CD4-positive, alpha-beta T cell (primary cell): ENCODE measurements around the gene PLEKHA8. TPM values are rescaled to one million over a fixed set of nuclear protein-coding genes. Genes with fewer than 3 reads are reported as not detected.

Source experiments
- ATAC-seq: fragments of 200-7000 bp; cut with Tn5 transposase; one replicate; pipeline ENCODE4 v1.10.0; 2022; ENCODE audit warnings: mild to moderate bottlenecking; ENCODE audit not compliant: poor library complexity
- CTCF ChIA-PET: fragments of 350-600 bp; sonication (Branson Sonifier 250); formaldehyde crosslinking; loops from one replicate; lab custom pipeline; 2021; ENCODE audit warnings: antibody characterized with exemption, inconsistent platforms; lab: Charles Lee
- POLR2A ChIA-PET: fragments of 350-600 bp; sonication (Branson Sonifier 250); formaldehyde crosslinking; loops from one replicate; lab custom pipeline; 2021; ENCODE audit warnings: antibody characterized with exemption, inconsistent platforms; lab: Charles Lee
- DNase-seq, 14 experiments: peaks; one replicate each; pipeline ENCODE4 v3.0.0-alpha.2; 2013 to 2020; ENCODE audit warnings: mixed read lengths in 2 of 14
- H3K27ac ChIP-seq, 2 donors: one replicate each; pipeline versions ENCODE4 v1.5.1 to v1.7.0; 2013; ENCODE audit warnings: low read length in 2 of 2, low read depth in 1 of 2, mild to moderate bottlenecking in 1 of 2
- H3K27me3 ChIP-seq, 2 experiments: 1 replicate in 1 of 2; 2 replicates in 1 of 2; pipeline versions ENCODE4 v1.6.1 to v1.7.0; 2013; ENCODE audit warnings: low read length in 2 of 2, control low read depth in 1 of 2, mild to moderate bottlenecking in 1 of 2, moderate library complexity in 1 of 2; ENCODE audit not compliant: insufficient read depth in 2 of 2, control insufficient read depth in 1 of 2
- H3K36me3 ChIP-seq: one replicate; pipeline ENCODE4 v1.6.1; 2013; ENCODE audit warnings: low read length, control low read depth; ENCODE audit not compliant: insufficient read depth
- H3K4me1 ChIP-seq: one replicate; pipeline ENCODE4 v1.6.1; 2013; ENCODE audit warnings: low read length, control low read depth; ENCODE audit not compliant: insufficient read depth
- H3K4me3 ChIP-seq: one replicate; pipeline ENCODE4 v1.5.1; 2013; ENCODE audit warnings: mild to moderate bottlenecking, low read length, moderate library complexity
- H3K9me3 ChIP-seq, 2 experiments: 1 replicate in 1 of 2; 2 replicates in 1 of 2; pipeline versions ENCODE4 v1.6.1 to v1.7.0; 2013; ENCODE audit warnings: low read length in 2 of 2, mild to moderate bottlenecking in 2 of 2, control low read depth in 1 of 2, moderate library complexity in 1 of 2; ENCODE audit not compliant: control insufficient read depth in 1 of 2, insufficient read depth in 1 of 2
- H3K27ac Mint-ChIP-seq: one replicate; pipeline ENCODE4 v1.8.0; 2020; ENCODE audit warnings: mixed read lengths
- H3K27me3 Mint-ChIP-seq: one replicate; pipeline ENCODE4 v1.8.0; 2021; ENCODE audit warnings: mixed read lengths
- H3K36me3 Mint-ChIP-seq: one replicate; pipeline ENCODE4 v1.8.0; 2021; ENCODE audit warnings: low read depth, mixed read lengths
- H3K4me1 Mint-ChIP-seq: one replicate; pipeline ENCODE4 v1.8.0; 2021; ENCODE audit warnings: low read depth, mixed read lengths
- H3K4me3 Mint-ChIP-seq: one replicate; pipeline ENCODE4 v1.8.0; 2020; ENCODE audit warnings: mild to moderate bottlenecking, mixed read lengths
- H3K9me3 Mint-ChIP-seq: one replicate; pipeline ENCODE4 v1.8.0; 2020; ENCODE audit warnings: mixed read lengths
- intact Hi-C, 2 experiments: fragments of 100-400 bp; cut with DNase I in 1 of 2; cut with micrococcal nuclease in 1 of 2; formaldehyde crosslinking; loops; one replicate each; pipeline versions ENCODE4 v1.15.1 to v1.9.0; 2023 to 2025; cut with DNase I, micrococcal nuclease
- total RNA-seq, 174 experiments: library from RNA in 2 of 174; stranded (reverse) in 2 of 174; gene quantifications; one replicate each; pipeline ENCODE4 v1.2.3 and lab custom pipeline; 2021 to 2026
- TF ChIP-seq, protein P1 (sequence below): fragments of 200-600 bp; IDR thresholded peaks from one replicate; pipeline ENCODE4 v1.8.0; 2022; ENCODE audit warnings: antibody characterized with exemption, mild to moderate bottlenecking

Gene PLEKHA8
- total RNA-seq, 2 experiments from 2014 or later = 7.0 to 7.4 TPM

DNA sequence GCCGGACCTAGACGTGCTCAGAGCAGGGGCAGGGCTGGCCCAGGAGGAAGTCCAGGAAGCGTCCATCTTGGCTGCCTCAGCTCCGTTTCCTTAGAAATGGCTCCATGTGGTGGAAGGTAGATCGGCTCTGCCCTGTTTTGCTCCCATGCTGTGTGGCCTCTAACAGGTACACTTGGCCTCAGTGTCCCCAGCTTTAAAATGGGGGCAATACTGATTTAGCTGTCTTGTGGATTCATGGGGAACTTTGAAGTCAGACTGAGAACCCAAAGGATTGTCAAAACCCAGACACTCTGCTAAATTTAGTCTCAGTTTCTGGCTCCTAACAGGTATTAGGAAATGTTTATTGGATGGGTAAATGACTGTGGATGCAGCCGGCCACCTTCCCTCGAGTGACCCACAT lies 122.5 kb downstream of the PLEKHA8 start:
- ChIA-PET POLR2A (no interaction called here), CTCF (no interaction called here)
- DNase-seq (no peak), ATAC-seq (no peak)
- Histone ChIP-seq H3K27ac (no peak overlapping the region), H3K4me1 (peaks cover 15% of the 10 kb centered on the region), H3K27me3 (no peaks in the 10 kb centered on the region), H3K4me3 (no peak overlapping the region), H3K9me3 (no peaks in the 10 kb centered on the region), H3K36me3 (peaks cover 4% of the 10 kb centered on the region)
- Mint-ChIP-seq H3K9me3 (no peaks in the 10 kb centered on the region), H3K27ac (no peak overlapping the region), H3K4me1 (peaks cover 6% of the 10 kb centered on the region), H3K27me3 (no peaks in the 10 kb centered on the region), H3K4me3 (no peak overlapping the region), H3K36me3 (no peaks in the 10 kb centered on the region)
- TF ChIP-seq, protein P1, sequence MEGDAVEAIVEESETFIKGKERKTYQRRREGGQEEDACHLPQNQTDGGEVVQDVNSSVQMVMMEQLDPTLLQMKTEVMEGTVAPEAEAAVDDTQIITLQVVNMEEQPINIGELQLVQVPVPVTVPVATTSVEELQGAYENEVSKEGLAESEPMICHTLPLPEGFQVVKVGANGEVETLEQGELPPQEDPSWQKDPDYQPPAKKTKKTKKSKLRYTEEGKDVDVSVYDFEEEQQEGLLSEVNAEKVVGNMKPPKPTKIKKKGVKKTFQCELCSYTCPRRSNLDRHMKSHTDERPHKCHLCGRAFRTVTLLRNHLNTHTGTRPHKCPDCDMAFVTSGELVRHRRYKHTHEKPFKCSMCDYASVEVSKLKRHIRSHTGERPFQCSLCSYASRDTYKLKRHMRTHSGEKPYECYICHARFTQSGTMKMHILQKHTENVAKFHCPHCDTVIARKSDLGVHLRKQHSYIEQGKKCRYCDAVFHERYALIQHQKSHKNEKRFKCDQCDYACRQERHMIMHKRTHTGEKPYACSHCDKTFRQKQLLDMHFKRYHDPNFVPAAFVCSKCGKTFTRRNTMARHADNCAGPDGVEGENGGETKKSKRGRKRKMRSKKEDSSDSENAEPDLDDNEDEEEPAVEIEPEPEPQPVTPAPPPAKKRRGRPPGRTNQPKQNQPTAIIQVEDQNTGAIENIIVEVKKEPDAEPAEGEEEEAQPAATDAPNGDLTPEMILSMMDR = no peak
- intact Hi-C loops = no loop called here

DNA sequence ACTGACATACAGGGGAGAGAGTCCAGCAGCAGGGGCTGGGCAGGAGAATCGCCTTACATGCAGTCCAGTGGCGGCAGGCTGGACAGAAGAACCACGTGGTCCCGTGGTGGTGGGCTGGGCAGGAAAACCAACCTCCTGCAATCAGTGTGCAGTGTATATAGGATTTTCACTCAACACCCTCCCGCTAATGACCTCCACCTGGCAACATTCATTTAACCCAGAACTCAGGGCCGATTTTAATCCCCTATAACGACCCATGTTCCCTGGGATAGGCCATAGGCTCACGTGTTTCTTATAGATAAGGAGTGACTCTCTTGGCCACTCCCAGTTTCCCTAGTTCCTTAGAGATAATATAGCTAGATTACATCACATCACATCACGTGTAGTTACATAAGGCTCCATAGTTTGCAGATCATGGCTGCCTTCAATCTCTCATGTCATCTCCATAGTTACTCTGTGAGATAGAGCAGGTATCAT lies 125.9 kb downstream of the PLEKHA8 start:
- CTCF ChIA-PET = no interaction called here
- no peak overlapping the region for H3K27ac Mint-ChIP-seq

GRCh38 chr7:30155481-30155880 lies 127.3 kb downstream of the PLEKHA8 start:
- Histone ChIP-seq H3K4me1 (peaks cover 17% of the 10 kb centered on the region), H3K9me3 (no peaks in the 10 kb centered on the region), H3K36me3 (peaks cover 4% of the 10 kb centered on the region), H3K27me3 (no peaks in the 10 kb centered on the region), H3K4me3 (no peak overlapping the region), H3K27ac (no peak overlapping the region)
- Mint-ChIP-seq H3K4me3 (no peak overlapping the region), H3K9me3 (no peaks in the 10 kb centered on the region), H3K27ac (no peak overlapping the region), H3K4me1 (peaks cover 45% of the 10 kb centered on the region), H3K36me3 (no peaks in the 10 kb centered on the region), H3K27me3 (no peaks in the 10 kb centered on the region)
- intact Hi-C loops = no loop called here
- ChIA-PET POLR2A (no interaction called here), CTCF (no interaction called here)
- no peak for DNase-seq
- no peak for ATAC-seq
- TF ChIP-seq, protein P1 = no peak

More for the DNA sequence above, 125.9 kb downstream of the PLEKHA8 start:
- DNase-seq (no peak), ATAC-seq (no peak)
- H3K27me3 ChIP-seq = no peaks in the 10 kb centered on the region
- Mint-ChIP-seq H3K4me1 (peaks cover 32% of the 10 kb centered on the region), H3K9me3 (no peaks in the 10 kb centered on the region), H3K4me3 (no peak overlapping the region), H3K27me3 (no peaks in the 10 kb centered on the region), H3K36me3 (no peaks in the 10 kb centered on the region)
- intact Hi-C loops = no loop called here
- no peak overlapping the region for H3K27ac ChIP-seq
- H3K36me3 ChIP-seq = peaks cover 4% of the 10 kb centered on the region
- no peak overlapping the region for H3K4me3 ChIP-seq
- H3K9me3 ChIP-seq = no peaks in the 10 kb centered on the region
- TF ChIP-seq, protein P1 = no peak
- POLR2A ChIA-PET = no interaction called here
- peaks cover 16% of the 10 kb centered on the region for H3K4me1 ChIP-seq
